ENCODE results near the gene KCNK16. TPM values are rescaled to one million over a fixed set of nuclear protein-coding genes. Genes with fewer than 3 reads are reported as not detected.

The KCNK16 gene
- total and polyA plus RNA-seq, 2 donors (not counting 1 experiment from before 2014, with no cell fraction given): not detected

GRCh38 chr6:39302669-39303424 is 19.7 kb downstream of the KCNK16 start:
- Histone ChIP-seq H2AFZ (ENCODE audit: low read length) (peak overlapping the region; percentile 67), H3K4me3 (replicated peaks in 1 of 4; ENCODE audit: control extremely low read depth in 1 of 4, insufficient read depth in 1 of 4, low read depth in 3 of 4, low read length in 4 of 4) (no peak overlapping the region)

DNA sequence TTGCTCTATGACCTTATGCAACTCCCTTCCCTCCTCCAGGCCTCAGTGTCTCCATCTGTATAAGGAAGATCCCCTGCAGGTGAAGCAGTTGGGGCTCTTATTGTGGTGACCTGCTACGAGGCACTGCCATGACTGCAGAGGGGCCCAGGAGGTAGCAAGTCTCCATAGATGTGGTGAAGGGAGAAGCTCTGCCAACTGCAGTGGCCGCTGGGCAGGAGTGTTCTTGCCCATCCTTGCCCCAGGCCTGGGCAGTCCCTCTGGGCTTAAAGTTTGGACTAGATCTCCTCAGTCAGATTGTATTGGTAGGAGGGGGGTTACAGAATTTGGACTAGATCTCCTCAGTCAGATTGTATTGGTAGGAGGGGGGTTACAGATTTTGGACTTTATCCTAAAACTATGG is 20.5 kb downstream of the KCNK16 start:
- TF ChIP-seq EZH2 (IDR thresholded peaks at IDR 0.05; ENCODE audit: low read length, missing control alignments) (no peak), CTCF (conservative IDR thresholded peaks at IDR 0.05 in 1 of 2, IDR thresholded peaks at IDR 0.05 in 1 of 2; ENCODE audit: low read depth in 1 of 2, low read length in 2 of 2) (no peak)
- Histone ChIP-seq H3K4me2 (ENCODE audit: extremely low read depth, insufficient read depth, low read length) (no peak overlapping the region), H3K27ac (ENCODE audit: insufficient read depth, low read length) (no peak overlapping the region), H2AFZ (ENCODE audit: low read length) (no peak overlapping the region), H3K36me3 (ENCODE audit: control insufficient read depth, insufficient read depth, low read length) (no peaks in the 10 kb centered on the region), H3K9me3 (ENCODE audit: control insufficient read depth, insufficient read depth, low read depth, low read length) (no peaks in the 10 kb centered on the region), H3K4me1 (ENCODE audit: control insufficient read depth, extremely low read depth, insufficient read depth, low read length) (no peaks in the 10 kb centered on the region), H3K27me3 (ENCODE audit: control insufficient read depth, insufficient read depth, low read length) (no peaks in the 10 kb centered on the region), H3K4me3 (replicated peaks in 1 of 4; ENCODE audit: control extremely low read depth in 1 of 4, insufficient read depth in 1 of 4, low read depth in 3 of 4, low read length in 4 of 4) (no peak overlapping the region), H4K20me1 (ENCODE audit: control insufficient read depth, extremely low read depth, insufficient read depth, low read length) (no peaks in the 10 kb centered on the region), H3K9ac (ENCODE audit: insufficient read depth, low read length) (no peak overlapping the region), H3K79me2 (ENCODE audit: control insufficient read depth, insufficient read depth, low read length) (no peaks in the 10 kb centered on the region)
- no peak for DNase-seq (ENCODE audit: low read depth in 2 of 2)

More at GRCh38 chr6:39302669-39303424, 19.7 kb downstream of the KCNK16 start:
- no peaks in the 10 kb centered on the region for H3K36me3 ChIP-seq (ENCODE audit: control insufficient read depth, insufficient read depth, low read length)
- no peak overlapping the region for H3K9ac ChIP-seq (ENCODE audit: insufficient read depth, low read length)
- H3K27ac ChIP-seq (ENCODE audit: insufficient read depth, low read length): no peak overlapping the region
- no peaks in the 10 kb centered on the region for H3K4me1 ChIP-seq (ENCODE audit: control insufficient read depth, extremely low read depth, insufficient read depth, low read length)
- DNase-seq (ENCODE audit: low read depth in 2 of 2): peak; percentile 40 to 62
- peak overlapping the region; percentile 59 for H3K4me2 ChIP-seq (ENCODE audit: extremely low read depth, insufficient read depth, low read length)
- no peaks in the 10 kb centered on the region for H4K20me1 ChIP-seq (ENCODE audit: control insufficient read depth, extremely low read depth, insufficient read depth, low read length)
- H3K9me3 ChIP-seq (ENCODE audit: control insufficient read depth, insufficient read depth, low read depth, low read length): no peaks in the 10 kb centered on the region
- H3K79me2 ChIP-seq (ENCODE audit: control insufficient read depth, insufficient read depth, low read length): no peaks in the 10 kb centered on the region
- no peak for TF ChIP-seq EZH2 (IDR thresholded peaks at IDR 0.05; ENCODE audit: low read length, missing control alignments)
- TF ChIP-seq CTCF (conservative IDR thresholded peaks at IDR 0.05 in 1 of 2, IDR thresholded peaks at IDR 0.05 in 1 of 2; ENCODE audit: low read depth in 1 of 2, low read length in 2 of 2): peak; percentile 78 to 83
- H3K27me3 ChIP-seq (ENCODE audit: control insufficient read depth, insufficient read depth, low read length): no peaks in the 10 kb centered on the region

DNA sequence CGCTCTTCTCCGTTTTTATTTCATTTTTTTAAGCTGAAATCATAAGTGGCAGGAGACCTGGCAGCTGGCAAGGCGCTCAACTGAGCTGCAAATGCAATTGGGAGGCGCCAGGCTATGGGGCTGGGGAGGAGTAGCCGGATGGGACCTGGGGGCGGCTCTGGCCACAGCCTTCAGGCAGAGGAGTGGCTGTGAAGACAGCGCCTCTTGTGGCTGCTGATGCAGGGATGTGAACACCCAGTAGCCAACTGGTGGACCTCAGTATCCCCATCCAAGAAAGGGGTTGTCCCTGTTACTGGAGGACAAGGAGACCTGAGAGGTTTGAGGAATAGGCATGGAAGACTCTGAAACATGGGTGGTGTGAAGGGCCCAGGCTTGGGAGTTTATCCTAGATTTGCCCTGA is 20.9 kb downstream of the KCNK16 start:
- Histone ChIP-seq H3K9ac (ENCODE audit: insufficient read depth, low read length) (no peak overlapping the region), H2AFZ (ENCODE audit: low read length) (no peak overlapping the region), H3K4me1 (ENCODE audit: control insufficient read depth, extremely low read depth, insufficient read depth, low read length) (no peaks in the 10 kb centered on the region), H4K20me1 (ENCODE audit: control insufficient read depth, extremely low read depth, insufficient read depth, low read length) (no peaks in the 10 kb centered on the region), H3K4me3 (replicated peaks in 1 of 4; ENCODE audit: control extremely low read depth in 1 of 4, insufficient read depth in 1 of 4, low read depth in 3 of 4, low read length in 4 of 4) (no peak overlapping the region), H3K27me3 (ENCODE audit: control insufficient read depth, insufficient read depth, low read length) (no peaks in the 10 kb centered on the region), H3K36me3 (ENCODE audit: control insufficient read depth, insufficient read depth, low read length) (no peaks in the 10 kb centered on the region), H3K79me2 (ENCODE audit: control insufficient read depth, insufficient read depth, low read length) (no peaks in the 10 kb centered on the region), H3K4me2 (ENCODE audit: extremely low read depth, insufficient read depth, low read length) (no peak overlapping the region), H3K27ac (ENCODE audit: insufficient read depth, low read length) (no peak overlapping the region), H3K9me3 (ENCODE audit: control insufficient read depth, insufficient read depth, low read depth, low read length) (no peaks in the 10 kb centered on the region)
- TF ChIP-seq CTCF (conservative IDR thresholded peaks at IDR 0.05 in 1 of 2, IDR thresholded peaks at IDR 0.05 in 1 of 2; ENCODE audit: low read depth in 1 of 2, low read length in 2 of 2): peak in 1 of 2 donors; percentile 7
- TF ChIP-seq EZH2 (IDR thresholded peaks at IDR 0.05; ENCODE audit: low read length, missing control alignments): no peak
- no peak for DNase-seq (ENCODE audit: low read depth in 2 of 2)

Data from fibroblast of lung (primary cell).